WTC11 (cell line): ENCODE measurements around the gene TIAM2.

Experiments used
- ATF2 ChIP-seq: sonication (generic); formaldehyde crosslinking; IDR thresholded peaks from 2 replicates; pipeline ENCODE4 v1.8.1; 2022; ENCODE audit warnings: low read depth, missing genetic modification reagents, borderline replicate concordance
- ATF6 ChIP-seq: sonication (generic); formaldehyde crosslinking; IDR thresholded peaks from 2 replicates; pipeline ENCODE4 v1.8.1; 2023; ENCODE audit warnings: mild to moderate bottlenecking, missing genetic modification reagents
- CREB1 ChIP-seq: sonication (generic); formaldehyde crosslinking; IDR thresholded peaks from 2 replicates; pipeline ENCODE4 v1.8.0; 2023; ENCODE audit warnings: mild to moderate bottlenecking, missing genetic modification reagents
- CTCF ChIP-seq: fragments of 200-600 bp; IDR thresholded peaks from 2 replicates; pipeline ENCODE4 v1.8.0; 2022; ENCODE audit warnings: antibody characterized with exemption
- ESRRA ChIP-seq: sonication (generic); formaldehyde crosslinking; IDR thresholded peaks from 2 replicates; pipeline ENCODE4 v1.8.1; 2022; ENCODE audit warnings: mild to moderate bottlenecking, missing genetic modification reagents, borderline replicate concordance
- HMGA2 ChIP-seq: fragments of 250-450 bp; sonication (Bioruptor Pico); IDR thresholded peaks from 2 replicates; pipeline ENCODE4 v1.4.0; 2021; ENCODE audit warnings: mild to moderate bottlenecking, moderate library complexity
- NFYB ChIP-seq: sonication (generic); formaldehyde crosslinking; conservative IDR thresholded peaks from 2 replicates; pipeline ENCODE4 v1.8.0; 2022; ENCODE audit warnings: low read depth, missing genetic modification reagents
- NR2C2 ChIP-seq: sonication (generic); formaldehyde crosslinking; IDR thresholded peaks from 2 replicates; pipeline ENCODE4 v1.8.0; 2022; ENCODE audit warnings: mild to moderate bottlenecking, missing genetic modification reagents
- ZBTB21 ChIP-seq: sonication (generic); formaldehyde crosslinking; IDR thresholded peaks from 2 replicates; pipeline ENCODE4 v1.8.1; 2023; ENCODE audit warnings: mild to moderate bottlenecking, missing genetic modification reagents, borderline replicate concordance
- ZNF138 ChIP-seq: sonication (generic); formaldehyde crosslinking; conservative IDR thresholded peaks from 2 replicates; pipeline ENCODE4 v1.8.1; 2022; ENCODE audit warnings: mild to moderate bottlenecking, moderate library complexity, missing genetic modification reagents
- ZNF232 ChIP-seq: sonication (generic); formaldehyde crosslinking; IDR thresholded peaks from 2 replicates; pipeline ENCODE4 v1.8.0; 2022; ENCODE audit warnings: mild to moderate bottlenecking, missing genetic modification reagents
- ZNF263 ChIP-seq: sonication (generic); formaldehyde crosslinking; IDR thresholded peaks from 2 replicates; pipeline ENCODE4 v1.8.1; 2022; ENCODE audit warnings: low read depth, mild to moderate bottlenecking, moderate library complexity, missing genetic modification reagents
- ZNF512 ChIP-seq: sonication (generic); formaldehyde crosslinking; IDR thresholded peaks from 2 replicates; pipeline ENCODE4 v1.8.1; 2022; ENCODE audit warnings: missing genetic modification reagents, borderline replicate concordance
- ZSCAN18 ChIP-seq: fragments of 250-450 bp; sonication (Bioruptor Pico); IDR thresholded peaks from 2 replicates; pipeline ENCODE4 v2.1.2; 2022; ENCODE audit warnings: mild to moderate bottlenecking, moderate library complexity

- TF ChIP-seq ZNF138 (CRISPR knock-in tag) (no peak), CTCF (no peak), NFYB (CRISPR knock-in tag) (no peak), ATF2 (CRISPR knock-in tag) (no peak), ZNF263 (CRISPR knock-in tag) (no peak), ZSCAN18 (no peak), ZNF512 (CRISPR knock-in tag) (no peak), ZBTB21 (CRISPR knock-in tag) (no peak), CREB1 (CRISPR knock-in tag) (no peak), HMGA2 (CRISPR knock-in tag) (no peak), NR2C2 (CRISPR knock-in tag) (no peak), ATF6 (CRISPR knock-in tag) (no peak), ZNF232 (CRISPR knock-in tag) (no peak), ESRRA (no peak)
These were observed 302.6 kb downstream of the TIAM2 start for GRCh38 chr6:155297669-155298068.
